Neural crest cell (in vitro differentiated cells): ENCODE measurements around the gene ANKRD13C. TPM values are rescaled to one million over a fixed set of nuclear protein-coding genes. Genes with fewer than 3 reads are reported as not detected.

ENCODE experiments used
- DNase-seq: peaks from one replicate; pipeline ENCODE4 v3.0.0; 2021; ENCODE audit warnings: low read depth, mixed read lengths, low spot score
- H3K27ac Mint-ChIP-seq: one replicate; pipeline ENCODE4 v1.8.0; 2021; ENCODE audit warnings: mild to moderate bottlenecking, mixed read lengths; ENCODE audit not compliant: unreplicated experiment
- H3K27me3 Mint-ChIP-seq: 2 replicates; pipeline ENCODE4 v1.8.0; 2021; ENCODE audit warnings: low read depth, mild to moderate bottlenecking, mixed read lengths
- H3K36me3 Mint-ChIP-seq: 2 replicates; pipeline ENCODE4 v1.8.0; 2021; ENCODE audit warnings: low read depth, mild to moderate bottlenecking, mixed read lengths
- H3K4me1 Mint-ChIP-seq: 2 replicates; pipeline ENCODE4 v1.8.0; 2021; ENCODE audit warnings: mixed read lengths
- H3K4me3 Mint-ChIP-seq: one replicate; pipeline ENCODE4 v1.8.0; 2021; ENCODE audit warnings: mild to moderate bottlenecking, mixed read lengths
- H3K9me3 Mint-ChIP-seq: 2 replicates; pipeline ENCODE4 v1.8.0; 2021; ENCODE audit warnings: mixed read lengths
- total RNA-seq: library from RNA; stranded (reverse); gene quantifications from 2 replicates; pipeline ENCODE4 v1.2.1, GENCODE V29; 2021
- TF ChIP-seq, protein P1 (sequence below): fragments of 200-600 bp; sonication (generic); conservative IDR thresholded peaks from 2 replicates; pipeline ENCODE4 v1.5.0; 2021; ENCODE audit warnings: antibody characterized with exemption, mild to moderate bottlenecking

ANKRD13C gene
- total RNA-seq, 1 donor from 2014 or later = 21.5 TPM

DNA sequence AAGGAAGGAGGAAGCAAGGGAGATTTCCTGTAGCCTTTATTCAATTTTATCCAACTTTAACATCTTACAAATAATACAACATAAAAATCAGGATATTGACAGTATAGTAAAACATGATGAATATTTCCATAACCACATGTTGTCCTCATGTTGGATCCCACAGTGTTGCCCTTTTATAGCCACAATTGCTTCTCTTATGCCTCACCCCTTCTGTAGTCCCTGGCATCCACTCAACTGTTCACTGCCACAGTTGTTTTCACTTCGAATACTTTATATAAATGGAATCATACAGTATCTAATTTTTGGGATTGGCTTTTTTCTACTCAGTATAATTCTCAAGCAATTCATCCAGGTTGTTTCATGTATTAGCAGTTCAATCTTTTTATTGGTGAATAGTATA lies 88.6 kb downstream of the ANKRD13C start:
- H3K4me3 Mint-ChIP-seq = no peak overlapping the region
- H3K36me3 Mint-ChIP-seq = peaks cover 32% of the 10 kb centered on the region
- TF ChIP-seq, protein P1, sequence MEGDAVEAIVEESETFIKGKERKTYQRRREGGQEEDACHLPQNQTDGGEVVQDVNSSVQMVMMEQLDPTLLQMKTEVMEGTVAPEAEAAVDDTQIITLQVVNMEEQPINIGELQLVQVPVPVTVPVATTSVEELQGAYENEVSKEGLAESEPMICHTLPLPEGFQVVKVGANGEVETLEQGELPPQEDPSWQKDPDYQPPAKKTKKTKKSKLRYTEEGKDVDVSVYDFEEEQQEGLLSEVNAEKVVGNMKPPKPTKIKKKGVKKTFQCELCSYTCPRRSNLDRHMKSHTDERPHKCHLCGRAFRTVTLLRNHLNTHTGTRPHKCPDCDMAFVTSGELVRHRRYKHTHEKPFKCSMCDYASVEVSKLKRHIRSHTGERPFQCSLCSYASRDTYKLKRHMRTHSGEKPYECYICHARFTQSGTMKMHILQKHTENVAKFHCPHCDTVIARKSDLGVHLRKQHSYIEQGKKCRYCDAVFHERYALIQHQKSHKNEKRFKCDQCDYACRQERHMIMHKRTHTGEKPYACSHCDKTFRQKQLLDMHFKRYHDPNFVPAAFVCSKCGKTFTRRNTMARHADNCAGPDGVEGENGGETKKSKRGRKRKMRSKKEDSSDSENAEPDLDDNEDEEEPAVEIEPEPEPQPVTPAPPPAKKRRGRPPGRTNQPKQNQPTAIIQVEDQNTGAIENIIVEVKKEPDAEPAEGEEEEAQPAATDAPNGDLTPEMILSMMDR = no peak
- no peak for DNase-seq
- H3K4me1 Mint-ChIP-seq = no peaks in the 10 kb centered on the region
- H3K9me3 Mint-ChIP-seq = no peaks in the 10 kb centered on the region
- no peaks in the 10 kb centered on the region for H3K27me3 Mint-ChIP-seq
- H3K27ac Mint-ChIP-seq = no peak overlapping the region

DNA sequence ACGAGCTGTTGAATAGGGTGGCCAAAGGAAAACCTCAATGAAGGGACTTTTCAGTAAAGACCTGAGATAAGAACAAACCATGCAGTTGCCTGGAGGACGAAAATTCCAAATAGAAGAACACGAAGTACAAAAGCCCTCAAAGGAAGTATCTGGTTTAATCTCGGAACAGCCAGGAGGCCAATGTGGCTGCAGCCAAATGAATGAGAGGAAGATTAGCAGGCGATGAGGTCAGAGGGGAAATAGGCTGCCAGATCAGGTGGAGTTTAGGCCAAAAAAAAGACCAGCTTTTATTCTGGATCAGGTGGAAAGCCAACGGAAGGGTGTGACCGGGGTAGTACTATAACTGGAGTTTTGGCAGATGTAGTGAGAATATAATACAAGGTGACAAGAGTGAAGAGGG lies 89.7 kb downstream of the ANKRD13C start:
- H3K9me3 Mint-ChIP-seq = no peaks in the 10 kb centered on the region
- TF ChIP-seq, protein P1 = no peak
- no peaks in the 10 kb centered on the region for H3K4me1 Mint-ChIP-seq
- H3K4me3 Mint-ChIP-seq = no peak overlapping the region
- no peak for DNase-seq
- H3K27ac Mint-ChIP-seq = no peak overlapping the region
- H3K27me3 Mint-ChIP-seq = no peaks in the 10 kb centered on the region
- H3K36me3 Mint-ChIP-seq = peaks cover 32% of the 10 kb centered on the region

DNA sequence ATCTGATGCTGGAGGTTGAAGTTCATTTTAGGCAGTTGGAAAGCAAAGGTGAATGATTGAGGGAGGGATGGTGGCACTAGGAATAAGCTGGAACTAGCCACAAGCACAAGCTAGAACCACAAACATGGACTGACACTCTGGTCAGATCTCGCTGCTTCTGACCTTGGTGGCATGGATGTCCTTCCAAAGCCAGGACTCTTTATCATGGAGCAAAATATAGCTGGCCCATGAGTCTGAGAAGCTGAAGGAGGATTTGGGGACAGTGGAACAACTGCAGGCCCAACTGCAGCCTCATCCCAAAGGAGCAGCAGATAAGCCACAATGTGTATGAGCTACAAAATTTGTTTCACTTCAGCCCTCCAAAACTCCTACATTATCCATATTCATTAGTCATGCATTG lies 97.9 kb downstream of the ANKRD13C start:
- Mint-ChIP-seq H3K27me3 (no peaks in the 10 kb centered on the region), H3K36me3 (peaks cover 10% of the 10 kb centered on the region), H3K4me3 (peak overlapping the region; percentile 10), H3K27ac (no peak overlapping the region), H3K4me1 (no peaks in the 10 kb centered on the region), H3K9me3 (no peaks in the 10 kb centered on the region)
- DNase-seq = no peak
- TF ChIP-seq, protein P1 = no peak

DNA sequence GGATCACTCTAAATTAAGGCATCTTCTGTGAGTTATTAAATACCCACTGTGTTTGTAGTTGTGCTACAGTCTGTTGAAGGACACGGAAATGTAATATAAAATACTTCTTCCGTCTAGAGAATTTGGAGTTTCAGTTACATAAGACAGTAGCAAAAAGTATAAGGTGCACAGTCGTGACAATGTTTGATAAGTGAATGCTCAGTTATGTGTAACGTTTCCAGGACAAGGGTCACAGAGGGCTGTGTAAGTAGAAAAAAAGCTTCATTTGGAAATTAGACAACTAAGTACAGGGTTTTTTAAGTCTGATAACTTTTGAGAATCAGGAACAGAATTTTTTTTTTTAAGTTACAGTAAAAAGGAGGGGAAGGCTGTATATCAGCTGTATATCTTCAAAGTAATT lies 105.8 kb downstream of the ANKRD13C start:
- DNase-seq = no peak
- Mint-ChIP-seq H3K4me3 (no peak overlapping the region), H3K9me3 (no peaks in the 10 kb centered on the region), H3K27me3 (no peaks in the 10 kb centered on the region), H3K27ac (no peak overlapping the region), H3K36me3 (peaks cover 15% of the 10 kb centered on the region), H3K4me1 (no peaks in the 10 kb centered on the region)
- TF ChIP-seq, protein P1 = no peak

DNA sequence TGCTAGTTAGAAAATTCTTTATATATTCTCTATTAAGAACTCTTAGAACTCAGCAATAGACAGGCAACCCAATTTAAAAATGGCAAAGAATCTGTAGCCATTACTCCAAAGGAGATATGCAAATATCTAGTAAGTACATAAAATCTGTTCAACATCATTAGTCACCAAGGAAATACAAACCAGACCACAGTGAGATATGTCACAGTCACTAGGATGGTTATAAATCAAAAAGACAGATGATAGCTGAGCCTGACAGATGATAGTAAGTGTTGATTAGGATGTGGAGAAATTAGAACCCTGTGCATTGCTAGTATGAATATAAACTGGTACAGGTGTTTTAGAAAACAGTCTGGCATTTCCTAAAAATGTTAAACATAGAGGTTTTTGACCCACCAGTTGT lies 106.8 kb downstream of the ANKRD13C start:
- TF ChIP-seq, protein P1 = no peak
- H3K27me3 Mint-ChIP-seq = no peaks in the 10 kb centered on the region
- H3K4me3 Mint-ChIP-seq = no peak overlapping the region
- H3K4me1 Mint-ChIP-seq = no peaks in the 10 kb centered on the region
- H3K36me3 Mint-ChIP-seq = peaks cover 12% of the 10 kb centered on the region
- H3K9me3 Mint-ChIP-seq = no peaks in the 10 kb centered on the region
- DNase-seq = no peak
- no peak overlapping the region for H3K27ac Mint-ChIP-seq

DNA sequence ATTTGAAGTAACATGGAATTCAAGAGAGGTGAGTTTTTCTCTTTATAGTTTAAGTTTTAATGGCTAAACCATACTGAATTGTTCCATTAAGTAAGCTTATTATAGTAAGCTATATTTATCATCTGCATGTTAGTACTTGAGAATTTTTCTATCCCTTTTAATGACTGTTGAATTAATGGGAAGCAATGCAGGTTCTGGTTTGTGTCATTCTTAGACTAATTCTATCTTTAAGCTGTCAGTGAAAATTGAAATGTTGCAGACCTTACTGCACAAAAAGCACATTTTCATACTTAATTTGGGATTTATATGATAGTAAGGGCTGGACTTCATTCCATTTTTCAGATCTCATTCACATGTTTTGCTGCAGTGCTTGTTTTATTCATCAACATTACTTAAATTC lies 107.4 kb downstream of the ANKRD13C start:
- Mint-ChIP-seq H3K9me3 (no peaks in the 10 kb centered on the region), H3K27ac (no peak overlapping the region), H3K36me3 (peaks cover 12% of the 10 kb centered on the region), H3K4me3 (no peak overlapping the region), H3K27me3 (no peaks in the 10 kb centered on the region), H3K4me1 (no peaks in the 10 kb centered on the region)
- no peak for DNase-seq
- TF ChIP-seq, protein P1 = no peak
